Nephron progenitor cell (in vitro differentiated cells): Measurements from ENCODE around the gene RPL5.

Source experiments
- DNase-seq: peaks from one replicate; pipeline ENCODE4 v3.0.0; 2021
- H3K27ac Mint-ChIP-seq: 2 replicates; pipeline ENCODE4 v1.8.0; 2021; ENCODE audit warnings: mild to moderate bottlenecking, moderate library complexity, mixed read lengths
- H3K27me3 Mint-ChIP-seq: 2 replicates; pipeline ENCODE4 v1.8.0; 2021; ENCODE audit warnings: mild to moderate bottlenecking, low read depth, mixed read lengths; ENCODE audit not compliant: poor library complexity
- H3K36me3 Mint-ChIP-seq: 2 replicates; pipeline ENCODE4 v1.8.0; 2021; ENCODE audit warnings: low read depth, mixed read lengths
- H3K4me1 Mint-ChIP-seq: 2 replicates; pipeline ENCODE4 v1.8.0; 2021; ENCODE audit warnings: mixed read lengths
- H3K4me3 Mint-ChIP-seq: 2 replicates; pipeline ENCODE4 v1.8.0; 2021; ENCODE audit warnings: mild to moderate bottlenecking, moderate library complexity, mixed read lengths
- H3K9me3 Mint-ChIP-seq: 2 replicates; pipeline ENCODE4 v1.8.0; 2021; ENCODE audit warnings: mild to moderate bottlenecking, moderate library complexity, mixed read lengths
- TF ChIP-seq, protein P1 (sequence below): fragments of 200-600 bp; sonication (generic); IDR thresholded peaks from 2 replicates; pipeline ENCODE4 v1.5.0; 2021; ENCODE audit warnings: antibody characterized with exemption

Gene RPL5

DNA sequence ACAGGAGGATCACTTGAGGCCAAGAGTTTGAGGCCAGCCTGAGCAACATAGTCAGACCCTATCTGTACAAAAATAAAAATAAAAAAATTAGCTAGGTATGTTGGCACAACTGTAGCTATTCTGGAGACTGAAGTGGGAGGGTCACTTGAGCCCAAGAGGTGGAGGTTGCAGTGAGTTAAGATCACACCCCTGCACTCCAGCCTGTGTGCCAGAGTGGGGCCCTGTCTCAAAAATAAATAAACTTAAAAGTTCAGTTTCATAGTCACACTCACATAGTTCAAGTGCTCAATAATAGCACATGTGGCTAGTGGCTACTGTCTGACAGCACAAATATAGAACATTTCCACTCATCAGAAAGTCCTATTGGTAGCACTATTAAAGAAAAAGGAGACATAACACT is 41.8 kb upstream of the RPL5 start:
- peaks cover 4% of the 10 kb centered on the region for H3K36me3 Mint-ChIP-seq
- DNase-seq = no peak
- no peak overlapping the region for H3K4me3 Mint-ChIP-seq
- peaks cover 33% of the 10 kb centered on the region for H3K27me3 Mint-ChIP-seq
- H3K9me3 Mint-ChIP-seq = peaks cover 9% of the 10 kb centered on the region
- peaks cover 9% of the 10 kb centered on the region for H3K4me1 Mint-ChIP-seq
- TF ChIP-seq, protein P1, sequence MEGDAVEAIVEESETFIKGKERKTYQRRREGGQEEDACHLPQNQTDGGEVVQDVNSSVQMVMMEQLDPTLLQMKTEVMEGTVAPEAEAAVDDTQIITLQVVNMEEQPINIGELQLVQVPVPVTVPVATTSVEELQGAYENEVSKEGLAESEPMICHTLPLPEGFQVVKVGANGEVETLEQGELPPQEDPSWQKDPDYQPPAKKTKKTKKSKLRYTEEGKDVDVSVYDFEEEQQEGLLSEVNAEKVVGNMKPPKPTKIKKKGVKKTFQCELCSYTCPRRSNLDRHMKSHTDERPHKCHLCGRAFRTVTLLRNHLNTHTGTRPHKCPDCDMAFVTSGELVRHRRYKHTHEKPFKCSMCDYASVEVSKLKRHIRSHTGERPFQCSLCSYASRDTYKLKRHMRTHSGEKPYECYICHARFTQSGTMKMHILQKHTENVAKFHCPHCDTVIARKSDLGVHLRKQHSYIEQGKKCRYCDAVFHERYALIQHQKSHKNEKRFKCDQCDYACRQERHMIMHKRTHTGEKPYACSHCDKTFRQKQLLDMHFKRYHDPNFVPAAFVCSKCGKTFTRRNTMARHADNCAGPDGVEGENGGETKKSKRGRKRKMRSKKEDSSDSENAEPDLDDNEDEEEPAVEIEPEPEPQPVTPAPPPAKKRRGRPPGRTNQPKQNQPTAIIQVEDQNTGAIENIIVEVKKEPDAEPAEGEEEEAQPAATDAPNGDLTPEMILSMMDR = no peak
- H3K27ac Mint-ChIP-seq = no peak overlapping the region

DNA sequence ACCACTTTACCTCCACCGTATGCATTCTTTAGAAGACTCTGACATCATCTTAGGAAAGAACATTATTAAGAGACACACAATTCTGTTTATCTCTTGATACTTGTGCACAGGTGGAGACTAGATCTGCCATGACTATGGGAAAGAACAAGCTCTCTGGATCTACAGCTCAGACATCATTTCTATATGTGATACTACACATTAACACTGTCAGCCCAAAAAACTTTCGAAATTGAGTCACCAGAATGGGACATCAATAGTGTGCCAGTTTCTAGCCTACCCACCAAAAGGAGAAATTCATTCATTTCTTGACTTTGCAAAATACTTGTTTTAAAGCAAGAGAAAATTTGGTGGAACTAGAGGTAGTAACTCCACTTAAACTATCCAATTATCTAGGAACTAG is 41.0 kb upstream of the RPL5 start:
- Mint-ChIP-seq H3K4me3 (no peak overlapping the region), H3K4me1 (peaks cover 5% of the 10 kb centered on the region), H3K27ac (no peak overlapping the region), H3K36me3 (peaks cover 4% of the 10 kb centered on the region), H3K27me3 (peaks cover 29% of the 10 kb centered on the region), H3K9me3 (peaks cover 4% of the 10 kb centered on the region)
- no peak for DNase-seq
- TF ChIP-seq, protein P1 = no peak

DNA sequence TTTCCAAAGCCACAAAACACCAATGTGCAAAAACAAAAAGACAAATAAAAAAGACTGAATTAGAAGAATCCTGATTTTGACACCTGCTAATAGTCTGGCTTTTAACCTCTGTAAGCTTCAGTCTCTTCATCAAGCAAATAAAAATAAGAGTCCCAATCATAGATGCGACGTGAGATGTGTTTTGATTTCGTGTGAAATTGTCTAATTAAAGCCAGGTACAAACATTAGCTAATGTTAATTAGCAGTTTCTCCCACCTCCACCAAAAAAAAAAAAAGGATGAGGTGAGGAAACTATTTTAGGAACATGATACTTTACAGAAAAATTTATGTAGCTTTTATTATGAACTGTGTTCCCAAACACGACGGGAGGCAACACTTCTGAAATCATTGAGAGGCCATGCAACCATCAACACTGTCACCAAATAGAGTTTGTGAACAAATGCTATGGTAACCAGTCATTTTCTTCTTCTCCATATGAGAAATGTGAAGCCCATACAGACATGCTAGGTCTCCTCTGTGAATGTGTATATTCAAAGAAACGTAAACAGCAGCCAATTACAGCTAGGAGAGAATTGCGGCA is 40.3 kb upstream of the RPL5 start:
- TF ChIP-seq, protein P1 = no peak
- peaks cover 3% of the 10 kb centered on the region for H3K36me3 Mint-ChIP-seq
- DNase-seq = no peak
- H3K9me3 Mint-ChIP-seq = peaks cover 1% of the 10 kb centered on the region
- no peak overlapping the region for H3K4me3 Mint-ChIP-seq
- H3K27me3 Mint-ChIP-seq = peaks cover 24% of the 10 kb centered on the region
- H3K27ac Mint-ChIP-seq = no peak overlapping the region
- peaks cover 5% of the 10 kb centered on the region for H3K4me1 Mint-ChIP-seq

DNA sequence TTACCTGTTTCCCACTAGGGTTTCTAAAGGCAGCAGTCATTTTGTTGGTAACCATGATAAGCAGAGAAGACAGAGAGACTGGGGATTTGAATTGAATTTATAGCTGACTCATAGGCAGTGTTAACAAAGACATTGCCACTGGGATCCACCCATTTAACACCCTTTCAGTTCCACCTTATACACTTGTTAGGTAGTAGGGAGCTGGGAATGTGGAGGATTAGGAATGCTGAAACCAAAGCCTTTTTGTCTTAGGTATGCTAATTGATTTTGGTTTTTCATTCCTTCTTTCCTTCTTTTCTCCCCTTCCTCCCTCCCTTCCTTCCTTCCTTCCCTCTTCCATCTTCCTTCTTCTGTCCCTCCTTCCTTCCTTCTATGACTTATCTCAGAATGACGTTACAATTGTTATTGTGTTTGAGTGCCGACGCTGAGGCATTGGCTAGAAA is 39.5 kb upstream of the RPL5 start:
- Mint-ChIP-seq H3K4me1 (peaks cover 5% of the 10 kb centered on the region), H3K4me3 (no peak overlapping the region), H3K36me3 (no peaks in the 10 kb centered on the region), H3K9me3 (no peaks in the 10 kb centered on the region), H3K27me3 (peaks cover 16% of the 10 kb centered on the region), H3K27ac (no peak overlapping the region)
- TF ChIP-seq, protein P1 = no peak
- no peak for DNase-seq

DNA sequence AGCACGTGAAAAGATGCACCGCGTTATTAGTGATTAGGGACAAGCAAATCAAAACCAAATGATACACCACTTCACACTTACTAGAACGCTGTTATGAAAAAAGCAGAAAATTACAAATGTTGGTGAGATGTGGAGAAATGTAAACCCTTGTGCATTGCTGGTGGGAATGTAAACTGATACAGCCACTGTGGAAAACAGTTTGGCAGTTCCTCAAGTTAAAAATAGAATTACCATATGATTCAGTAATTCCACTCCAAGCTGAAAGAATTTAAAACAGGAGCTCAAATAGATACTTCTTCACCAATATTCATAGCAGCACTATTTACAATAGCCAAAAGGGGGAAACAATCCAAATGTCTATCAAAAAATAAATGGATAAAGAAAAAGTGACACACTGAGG is 36.7 kb upstream of the RPL5 start:
- no peak overlapping the region for H3K4me3 Mint-ChIP-seq

DNA sequence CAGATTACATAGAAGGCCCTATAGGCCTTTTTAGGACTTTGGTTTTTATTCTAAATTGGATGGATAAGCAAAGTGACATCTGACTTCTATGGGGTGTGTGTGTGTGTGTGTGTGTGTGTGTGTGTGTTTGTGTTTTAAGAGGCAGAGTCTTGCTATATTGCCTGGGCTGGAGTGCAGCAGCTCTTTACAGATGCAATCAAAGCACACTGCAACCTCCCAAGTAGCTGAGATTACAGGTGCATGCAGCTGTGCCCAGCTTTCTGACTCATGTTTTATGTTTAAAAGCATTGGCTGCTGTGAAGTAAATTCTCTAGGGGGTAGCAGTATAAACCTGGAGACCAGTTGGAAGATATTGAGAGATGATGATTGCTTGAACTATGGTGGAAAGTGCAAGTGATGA is 34.5 kb upstream of the RPL5 start:
- TF ChIP-seq, protein P1 = no peak
- no peak overlapping the region for H3K27ac Mint-ChIP-seq
- no peaks in the 10 kb centered on the region for H3K9me3 Mint-ChIP-seq
- DNase-seq = no peak
- peaks cover 9% of the 10 kb centered on the region for H3K27me3 Mint-ChIP-seq
- no peaks in the 10 kb centered on the region for H3K4me1 Mint-ChIP-seq
- no peak overlapping the region for H3K4me3 Mint-ChIP-seq
- H3K36me3 Mint-ChIP-seq = no peaks in the 10 kb centered on the region

More for the DNA sequence above, 36.7 kb upstream of the RPL5 start:
- Mint-ChIP-seq H3K27me3 (peaks cover 13% of the 10 kb centered on the region), H3K9me3 (no peaks in the 10 kb centered on the region), H3K4me1 (peaks cover 5% of the 10 kb centered on the region), H3K27ac (no peak overlapping the region), H3K36me3 (no peaks in the 10 kb centered on the region)
- TF ChIP-seq, protein P1 = no peak
- DNase-seq = no peak
